Muscle of leg (tissue), 11 donors: ENCODE data around the gene OVOL2. TPM values are rescaled to one million over a fixed set of nuclear protein-coding genes. Genes with fewer than 3 reads are reported as not detected.

Experiments
- DNase-seq: peaks from one replicate; pipeline ENCODE4 v3.0.0; 2013
- H3K27ac ChIP-seq: one replicate; pipeline ENCODE4 v1.5.1; 2013; ENCODE audit warnings: mild to moderate bottlenecking, low read length, control low read depth
- H3K27me3 ChIP-seq: one replicate; pipeline ENCODE4 v1.6.1; 2013; ENCODE audit warnings: low read length; ENCODE audit not compliant: control insufficient read depth, insufficient read depth
- H3K36me3 ChIP-seq: one replicate; pipeline ENCODE4 v1.6.1; 2013; ENCODE audit warnings: low read length; ENCODE audit not compliant: control insufficient read depth, insufficient read depth
- H3K4me1 ChIP-seq: one replicate; pipeline ENCODE4 v1.6.1; 2013; ENCODE audit warnings: low read length; ENCODE audit not compliant: control insufficient read depth, insufficient read depth
- H3K4me3 ChIP-seq: one replicate; pipeline ENCODE4 v1.5.1; 2013; ENCODE audit warnings: low read length, control low read depth
- H3K9me3 ChIP-seq: replicated peaks from 2 replicates; pipeline ENCODE4 v1.6.1; 2013; ENCODE audit warnings: low read depth, low read length; ENCODE audit not compliant: control insufficient read depth
- WGBS: methylation state at CpG from one replicate; pipeline ENCODE4 v1.1.5; 2013; ENCODE audit warnings: missing lambda C conversion rate; ENCODE audit not compliant: insufficient coverage; 5-methylcytosine and 5-hydroxymethylcytosine counted together
- polyA plus RNA-seq, 8 donors: library from polyadenylated mRNA; unstranded; fragments of 120-200 nt; gene quantifications; one replicate each; pipeline versions ENCODE4 v1.2.1 to v1.2.3, GENCODE V29; 2013; ENCODE audit warnings: inconsistent platforms in 1 of 8, low replicate concordance in 1 of 8; ENCODE audit not compliant: insufficient read length in 8 of 8, insufficient read depth in 1 of 8
- total RNA-seq: library from RNA; stranded (reverse); fragments of 120-200 nt; gene quantifications from one replicate; pipeline ENCODE4 v1.2.4, GENCODE V29; 2013

OVOL2 gene
- total and polyA plus RNA-seq, 9 donors: 0.45 to 0.78 TPM; not detected in 7

DNA sequence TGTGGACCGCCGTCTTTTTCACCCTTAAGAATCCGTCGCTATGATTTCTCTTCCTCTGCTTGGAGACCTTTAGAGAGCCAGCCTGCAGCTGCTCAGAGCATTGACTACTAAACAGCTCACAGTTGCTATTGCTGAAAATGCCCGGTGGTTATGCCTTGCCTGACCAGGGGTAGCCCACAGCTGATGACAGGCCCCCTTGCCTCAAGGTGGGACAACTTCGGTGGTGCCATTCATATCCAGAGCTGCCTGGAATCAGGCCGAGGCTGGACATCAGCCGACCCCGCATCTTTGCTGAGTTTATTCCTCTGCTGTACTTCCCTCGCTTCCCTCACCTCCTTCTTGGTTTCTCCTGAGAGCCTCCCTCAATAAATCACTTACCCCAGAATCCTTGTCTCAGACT is 39.6 kb downstream of the OVOL2 start:
- no peak overlapping the region for H3K4me3 ChIP-seq
- WGBS: 80% methylated on average over 10 of the region's 10 CpGs
- no peaks in the 10 kb centered on the region for H3K4me1 ChIP-seq
- no peak overlapping the region for H3K27ac ChIP-seq
- H3K27me3 ChIP-seq: no peaks in the 10 kb centered on the region
- H3K9me3 ChIP-seq: no peaks in the 10 kb centered on the region
- no peaks in the 10 kb centered on the region for H3K36me3 ChIP-seq
- DNase-seq: no peak

DNA sequence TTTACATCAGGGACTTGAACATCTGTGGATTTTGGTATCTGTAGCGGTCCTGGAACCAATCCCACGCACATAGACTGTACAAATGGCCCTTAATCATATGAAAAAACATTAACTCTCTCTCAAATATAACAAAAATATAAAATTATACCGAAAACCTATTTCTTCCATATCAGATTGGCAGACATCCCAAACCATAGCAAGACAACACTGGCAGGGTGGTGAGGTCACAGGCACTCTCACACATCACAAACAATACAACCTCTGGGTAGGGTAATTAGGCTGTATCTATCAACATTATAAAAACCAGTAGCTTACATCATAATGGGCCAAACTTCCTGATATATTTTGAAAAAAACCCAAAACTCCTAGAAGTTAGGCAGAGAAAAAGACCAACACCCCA is 40.9 kb downstream of the OVOL2 start:
- Histone ChIP-seq H3K36me3 (no peaks in the 10 kb centered on the region), H3K4me1 (no peaks in the 10 kb centered on the region), H3K27ac (no peak overlapping the region), H3K9me3 (no peaks in the 10 kb centered on the region), H3K27me3 (no peaks in the 10 kb centered on the region), H3K4me3 (no peak overlapping the region)
- 80% methylated on average over 2 of the region's 3 CpGs for WGBS
- DNase-seq: no peak

DNA sequence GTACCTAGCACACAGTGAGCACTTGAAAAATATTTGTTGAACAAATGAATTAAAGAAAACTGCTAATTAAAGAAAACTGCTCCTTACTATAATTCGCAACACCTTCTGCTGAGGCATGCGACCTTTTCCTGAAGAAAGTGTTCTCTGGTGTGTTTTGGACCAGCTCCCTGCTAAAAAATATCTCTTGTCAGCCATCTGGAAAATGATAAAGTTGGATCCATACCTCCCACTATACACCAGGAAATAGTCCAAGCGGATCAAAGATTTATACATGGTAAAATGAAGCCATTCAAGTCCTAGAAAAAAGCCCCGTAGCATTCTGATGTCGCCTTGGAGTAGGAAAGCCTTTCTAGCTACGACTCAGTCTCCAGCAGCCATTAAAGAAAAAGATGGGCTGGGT is 43.3 kb downstream of the OVOL2 start:
- no peaks in the 10 kb centered on the region for H3K9me3 ChIP-seq
- DNase-seq: no peak
- WGBS: 59% methylated on average over 3 of the region's 6 CpGs
- no peak overlapping the region for H3K27ac ChIP-seq
- no peaks in the 10 kb centered on the region for H3K36me3 ChIP-seq
- H3K27me3 ChIP-seq: no peaks in the 10 kb centered on the region
- H3K4me1 ChIP-seq: no peaks in the 10 kb centered on the region
- H3K4me3 ChIP-seq: no peak overlapping the region

DNA sequence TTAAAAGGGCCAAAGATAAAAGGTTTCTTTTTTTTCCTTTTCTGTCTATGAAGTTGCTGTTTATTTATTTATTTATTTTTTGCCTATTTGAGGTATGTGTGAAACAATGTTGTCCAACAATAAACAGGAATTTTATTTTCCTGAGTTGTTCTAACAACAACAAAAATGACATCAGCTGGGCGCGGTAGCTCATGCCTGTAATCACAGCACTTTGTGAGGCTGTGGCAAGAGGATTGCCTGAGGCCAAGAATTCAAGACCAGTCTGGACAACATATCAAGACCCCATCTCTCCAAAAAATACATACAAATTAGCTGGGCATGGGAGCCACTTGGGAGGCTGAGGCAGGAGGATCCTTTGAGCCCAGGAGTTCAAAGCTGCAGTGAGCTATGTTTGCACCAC is 44.8 kb downstream of the OVOL2 start:
- no peak overlapping the region for H3K4me3 ChIP-seq
- no peaks in the 10 kb centered on the region for H3K27me3 ChIP-seq
- H3K36me3 ChIP-seq: no peaks in the 10 kb centered on the region
- DNase-seq: no peak
- no peak overlapping the region for H3K27ac ChIP-seq
- no CpG with 5 or more reads among the region's 2 CpGs for WGBS
- H3K4me1 ChIP-seq: peaks cover 9% of the 10 kb centered on the region
- no peaks in the 10 kb centered on the region for H3K9me3 ChIP-seq

DNA sequence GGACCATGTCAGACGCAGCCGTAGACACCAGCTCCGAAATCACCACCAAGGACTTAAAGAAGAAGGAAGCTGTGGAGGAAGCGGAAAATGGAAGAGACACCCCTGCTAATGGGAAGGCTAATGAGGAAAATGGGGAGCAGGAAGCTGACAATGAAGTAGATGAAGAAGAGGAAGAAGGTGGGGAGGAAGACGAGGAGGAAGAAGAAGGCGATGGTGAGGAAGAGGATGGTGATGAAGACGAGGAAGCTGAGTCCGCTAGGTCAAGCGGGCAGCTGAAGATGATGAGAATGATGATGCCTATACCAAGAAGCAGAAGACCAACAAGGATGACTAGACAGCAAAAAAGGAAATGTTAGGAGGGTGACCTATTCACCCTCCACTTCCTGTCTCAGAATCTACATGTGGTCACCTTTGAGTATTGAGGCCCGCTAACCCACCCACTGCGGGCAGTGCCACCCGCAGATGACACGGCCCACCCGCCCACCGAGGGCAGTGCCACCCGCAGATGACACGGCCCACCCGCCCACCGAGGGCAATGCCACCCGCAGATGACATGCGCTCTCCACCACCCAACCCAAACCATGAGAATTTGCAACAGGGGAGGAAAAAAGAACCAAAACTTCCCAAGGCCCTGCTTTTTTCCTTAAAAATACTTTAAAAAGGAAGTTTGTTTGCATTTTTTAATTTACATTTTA is 45.6 kb downstream of the OVOL2 start:
- Histone ChIP-seq H3K4me1 (peaks cover 17% of the 10 kb centered on the region), H3K27ac (no peak overlapping the region), H3K36me3 (no peaks in the 10 kb centered on the region), H3K27me3 (no peaks in the 10 kb centered on the region), H3K4me3 (no peak overlapping the region), H3K9me3 (no peaks in the 10 kb centered on the region)
- DNase-seq: no peak
- 90% methylated on average over 7 of the region's 21 CpGs for WGBS

DNA sequence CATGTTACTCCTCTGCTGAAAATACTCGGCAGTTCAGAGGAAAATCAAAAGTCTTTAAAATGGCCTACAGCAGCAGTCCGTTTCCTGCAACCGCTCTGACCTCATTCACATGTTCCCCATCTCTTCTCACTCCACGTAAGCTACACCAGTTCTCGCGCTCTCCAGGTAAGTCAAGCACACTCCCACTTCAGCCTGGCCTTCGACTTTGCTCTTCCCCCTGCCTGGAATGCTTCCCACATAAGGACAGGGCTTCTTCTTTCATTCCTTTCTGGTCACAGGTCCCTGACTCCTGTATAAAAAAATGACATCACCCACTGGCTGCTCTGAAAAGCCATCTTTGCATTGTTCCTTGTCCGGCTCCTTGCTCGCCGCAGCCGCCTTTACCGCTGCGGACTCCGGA is 46.2 kb downstream of the OVOL2 start:
- Histone ChIP-seq H3K36me3 (no peaks in the 10 kb centered on the region), H3K4me1 (peaks cover 21% of the 10 kb centered on the region), H3K9me3 (no peaks in the 10 kb centered on the region), H3K4me3 (no peak overlapping the region), H3K27me3 (no peaks in the 10 kb centered on the region), H3K27ac (no peak overlapping the region)
- WGBS: 67% methylated on average over 12 of the region's 14 CpGs
- DNase-seq: no peak

DNA sequence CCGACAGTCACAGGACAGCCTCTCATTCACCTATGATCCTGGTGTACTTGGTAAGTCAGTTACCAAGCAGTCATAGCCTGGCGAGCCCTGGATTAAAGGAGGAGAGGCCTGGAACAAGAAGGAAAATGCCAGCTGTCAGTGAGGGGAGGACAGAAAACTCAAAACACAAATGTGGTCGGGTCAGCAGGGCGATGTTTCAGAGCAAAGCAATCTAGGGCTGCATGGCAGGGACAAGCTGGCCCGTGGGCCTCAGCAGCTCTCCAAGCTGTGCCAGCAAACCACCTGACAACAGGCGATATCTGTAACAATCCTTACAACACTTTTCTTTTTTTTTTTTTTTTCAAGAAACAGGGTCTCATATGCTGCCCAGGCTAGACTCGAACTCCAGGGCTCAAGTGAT is 48.6 kb downstream of the OVOL2 start:
- 76% methylated on average over 3 of the region's 7 CpGs for WGBS
- DNase-seq: peak; percentile 37
- Histone ChIP-seq H3K27me3 (no peaks in the 10 kb centered on the region), H3K4me3 (no peak overlapping the region), H3K9me3 (no peaks in the 10 kb centered on the region), H3K4me1 (peaks cover 40% of the 10 kb centered on the region), H3K27ac (no peak overlapping the region), H3K36me3 (no peaks in the 10 kb centered on the region)

DNA sequence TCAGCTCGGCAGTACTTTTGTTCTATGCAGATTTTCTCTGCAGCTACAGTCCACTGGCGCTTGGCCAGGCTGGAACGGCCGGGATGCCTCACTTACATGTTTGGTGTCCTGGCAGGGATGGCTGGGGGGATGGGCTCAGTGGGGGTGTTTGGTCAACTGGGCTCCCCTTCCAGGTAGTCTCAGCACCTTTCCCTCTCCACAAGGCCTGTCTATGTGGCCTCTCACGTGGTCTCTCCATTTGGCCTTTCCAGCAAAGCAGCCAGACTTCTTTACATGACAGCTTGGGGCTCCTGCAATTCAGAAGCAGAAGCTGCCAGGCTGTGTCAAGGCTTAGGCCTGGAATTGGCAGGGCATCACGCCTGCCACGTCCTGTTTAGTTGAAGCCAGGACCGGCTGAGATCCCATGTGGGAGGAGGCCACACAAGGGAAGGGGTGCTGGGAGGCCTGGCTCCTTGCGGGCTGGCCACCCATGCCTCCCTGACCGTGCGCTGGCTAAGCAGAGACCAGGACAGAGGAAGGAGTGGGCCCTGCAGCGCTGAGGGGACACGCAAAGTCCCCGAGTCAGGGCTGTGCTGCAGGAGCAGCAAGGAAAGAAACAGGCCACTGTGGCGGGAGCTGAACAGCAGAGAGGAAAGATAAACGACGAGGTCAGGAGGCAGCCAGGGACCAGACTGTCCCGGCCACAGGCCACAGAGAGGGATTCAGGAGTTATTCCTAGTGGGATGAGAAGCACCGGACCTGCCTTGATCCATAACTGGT is 50.0 kb downstream of the OVOL2 start:
- Histone ChIP-seq H3K9me3 (no peaks in the 10 kb centered on the region), H3K27me3 (no peaks in the 10 kb centered on the region), H3K27ac (no peak overlapping the region), H3K4me3 (no peak overlapping the region), H3K4me1 (peaks cover 48% of the 10 kb centered on the region), H3K36me3 (no peaks in the 10 kb centered on the region)
- peak; percentile 37 for DNase-seq
- WGBS: 50% methylated on average over 16 of the region's 19 CpGs

DNA sequence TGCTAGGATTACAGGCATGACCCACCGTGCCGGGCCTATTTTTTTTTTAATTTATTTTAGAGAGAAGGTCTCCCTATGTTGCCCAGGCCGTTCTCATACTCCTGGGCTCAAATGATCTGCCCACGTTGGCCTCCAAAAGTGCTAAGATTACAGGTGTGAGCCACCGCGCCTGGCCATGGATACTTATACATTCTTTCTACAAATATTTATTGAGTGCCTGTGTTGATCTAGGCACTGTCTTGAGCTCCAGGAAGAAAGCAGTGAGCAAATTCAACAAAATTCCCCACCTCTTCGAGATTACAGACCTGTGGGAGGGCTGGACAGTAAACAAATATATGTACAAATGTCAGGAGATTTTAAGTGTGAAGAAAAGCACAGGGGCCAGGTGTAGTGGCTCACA is 51.0 kb downstream of the OVOL2 start:
- Histone ChIP-seq H3K9me3 (no peaks in the 10 kb centered on the region), H3K27me3 (no peaks in the 10 kb centered on the region), H3K36me3 (no peaks in the 10 kb centered on the region), H3K4me1 (peaks cover 48% of the 10 kb centered on the region), H3K4me3 (no peak overlapping the region), H3K27ac (no peak overlapping the region)
- WGBS: no CpG with 5 or more reads among the region's 7 CpGs
- DNase-seq: no peak

DNA sequence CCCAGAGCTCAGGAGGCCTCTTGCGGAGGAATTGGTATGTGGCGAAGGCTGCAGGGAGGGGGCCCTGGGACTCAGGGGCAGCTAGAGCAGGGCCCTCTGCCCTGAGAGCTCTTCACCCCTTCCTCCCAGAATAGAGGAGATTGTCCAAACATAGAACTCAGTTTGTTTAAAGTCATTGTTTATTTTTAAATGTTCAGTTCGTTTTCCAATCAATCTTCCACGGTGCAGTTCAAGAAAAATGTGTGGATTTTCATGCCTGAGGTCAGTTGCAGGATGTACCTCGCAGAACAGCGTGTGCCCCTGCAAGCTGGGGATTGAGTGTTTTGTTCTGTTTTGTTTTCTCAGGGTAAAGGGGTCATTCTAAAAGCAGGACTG is 51.7 kb downstream of the OVOL2 start:
- no peak for DNase-seq
- H3K9me3 ChIP-seq: no peaks in the 10 kb centered on the region
- peak overlapping the region; percentile 63 for H3K27ac ChIP-seq
- H3K4me1 ChIP-seq: peaks cover 48% of the 10 kb centered on the region
- no peaks in the 10 kb centered on the region for H3K27me3 ChIP-seq
- 92% methylated on average over 3 of the region's 6 CpGs for WGBS
- no peaks in the 10 kb centered on the region for H3K36me3 ChIP-seq
- no peak overlapping the region for H3K4me3 ChIP-seq
